Neural cell (in vitro differentiated cells): ENCODE results near the gene ISL2. TPM values are rescaled to one million over a fixed set of nuclear protein-coding genes. Genes with fewer than 3 reads are reported as not detected.

Source experiments
- H2AFZ ChIP-seq: fragments of 200-600, 300-800 bp; sonication (generic), shearing (Covaris generic); 2 replicates; pipeline ENCODE4 v1.6.0; 2014; ENCODE audit warnings: low read depth, mild to moderate bottlenecking, antibody characterized with exemption, low read length, moderate library complexity
- H3F3A ChIP-seq: fragments of 200-600 bp; shearing (Covaris generic); 2 replicates; pipeline ENCODE4 v1.6.1; 2016; ENCODE audit warnings: mild to moderate bottlenecking, moderate library complexity, mixed read lengths, antibody characterized with exemption, low read length; ENCODE audit not compliant: insufficient read depth, poor library complexity, severe bottlenecking
- H3K27ac ChIP-seq: fragments of 200-600, 300-800 bp; sonication (generic), shearing (Covaris generic); 2 replicates; pipeline ENCODE4 v1.5.1; 2014; ENCODE audit warnings: mild to moderate bottlenecking, low read length, moderate library complexity
- H3K27me3 ChIP-seq: fragments of 300-800, 200-600 bp; sonication (generic), shearing (Covaris generic); 2 replicates; pipeline ENCODE4 v1.6.0; 2014; ENCODE audit warnings: mild to moderate bottlenecking, low read depth, low read length, moderate library complexity; ENCODE audit not compliant: insufficient read depth
- H3K36me3 ChIP-seq: fragments of 300-800, 200-600 bp; sonication (generic), shearing (Covaris generic); 2 replicates; pipeline ENCODE4 v1.5.1; 2014; ENCODE audit warnings: mild to moderate bottlenecking, antibody characterized with exemption, low read length, moderate library complexity; ENCODE audit not compliant: insufficient read depth
- H3K4me2 ChIP-seq: fragments of 300-800, 200-600 bp; sonication (generic), shearing (Covaris generic); 2 replicates; pipeline ENCODE4 v1.6.0; 2014; ENCODE audit warnings: mild to moderate bottlenecking, low read length
- H3K4me3 ChIP-seq: fragments of 300-800, 200-600 bp; sonication (generic), shearing (Covaris generic); 2 replicates; pipeline ENCODE4 v1.5.1; 2014; ENCODE audit warnings: mild to moderate bottlenecking, low read length, moderate library complexity
- H3K79me2 ChIP-seq: fragments of 200-600 bp; shearing (Covaris generic); replicated peaks from 2 replicates; pipeline ENCODE4 v1.6.0; 2014; ENCODE audit warnings: mild to moderate bottlenecking, low read length, moderate library complexity; ENCODE audit not compliant: insufficient read depth
- H3K9ac ChIP-seq: fragments of 300-800, 200-600 bp; sonication (generic), shearing (Covaris generic); 2 replicates; pipeline ENCODE4 v1.6.1; 2016; ENCODE audit warnings: mild to moderate bottlenecking, low read length, mixed read lengths
- H3K9me2 ChIP-seq: fragments of 200-600 bp; shearing (Covaris generic); 2 replicates; pipeline ENCODE4 v1.6.1; 2016; ENCODE audit warnings: mild to moderate bottlenecking, low read length, mixed read lengths; ENCODE audit not compliant: insufficient read depth
- H3K9me3 ChIP-seq: fragments of 200-600, 300-800 bp; sonication (generic), shearing (Covaris generic); 2 replicates; pipeline ENCODE4 v1.6.1; 2016; ENCODE audit warnings: mild to moderate bottlenecking, mixed run types, low read length, moderate library complexity, mixed read lengths
- H4K20me1 ChIP-seq: fragments of 200-600 bp; shearing (Covaris generic); 2 replicates; pipeline ENCODE4 v1.6.1; 2016; ENCODE audit warnings: mild to moderate bottlenecking, mixed run types; ENCODE audit not compliant: insufficient read depth
- CTCF ChIP-seq: fragments of 450-650 bp; IDR thresholded peaks from 2 replicates; pipeline ENCODE4 v1.5.1; 2014; ENCODE audit warnings: antibody characterized with exemption, mild to moderate bottlenecking, moderate library complexity; ENCODE audit not compliant: poor library complexity, severe bottlenecking
- EP300 ChIP-seq: fragments of 450-650 bp; conservative IDR thresholded peaks from 2 replicates; pipeline ENCODE4 v1.6.1; 2014; ENCODE audit warnings: antibody characterized with exemption, mild to moderate bottlenecking, moderate library complexity; ENCODE audit not compliant: poor library complexity, severe bottlenecking
- EZH2 ChIP-seq: fragments of 200-600, 300-800 bp; shearing (Covaris generic), sonication (generic); IDR thresholded peaks from 2 replicates; pipeline ENCODE4 v1.6.1; 2014; ENCODE audit warnings: antibody characterized with exemption, low read length, borderline replicate concordance, mild to moderate bottlenecking; ENCODE audit not compliant: insufficient read depth, poor library complexity, severe bottlenecking
- MXI1 ChIP-seq: fragments of 450-650 bp; conservative IDR thresholded peaks from 2 replicates; pipeline ENCODE4 v1.6.1; 2014; ENCODE audit warnings: antibody characterized with exemption, mild to moderate bottlenecking; ENCODE audit not compliant: poor library complexity, severe bottlenecking
- POLR2AphosphoS5 ChIP-seq: IDR thresholded peaks from 2 replicates; pipeline ENCODE4 v1.6.1; 2012
- RAD21 ChIP-seq: fragments of 450-650 bp; conservative IDR thresholded peaks from 2 replicates; pipeline ENCODE4 v1.6.1; 2014; ENCODE audit warnings: antibody characterized with exemption, mild to moderate bottlenecking, moderate library complexity
- REST ChIP-seq: IDR thresholded peaks from 2 replicates; pipeline ENCODE4 v1.6.1; 2012; ENCODE audit warnings: borderline replicate concordance
- SMC3 ChIP-seq: fragments of 450-650 bp; conservative IDR thresholded peaks from 2 replicates; pipeline ENCODE4 v1.6.1; 2014; ENCODE audit warnings: antibody characterized with exemption, mild to moderate bottlenecking, moderate library complexity; ENCODE audit not compliant: poor library complexity
- TAF1 ChIP-seq: IDR thresholded peaks from 2 replicates; pipeline ENCODE4 v1.6.1; 2012; ENCODE audit warnings: low read depth
- polyA plus RNA-seq: library from polyadenylated mRNA; depleted of rRNA; stranded (reverse); fragments of >200 nt; gene quantifications from 2 replicates; pipeline ENCODE4 v1.2.3, GENCODE V29; 2014

The ISL2 gene
- polyA plus RNA-seq, 1 donor from 2014 or later, result not detected

- no peak overlapping the region for H3K4me3 ChIP-seq
- no peak overlapping the region for H3K9ac ChIP-seq
- H3K9me2 ChIP-seq, result no peaks in the 10 kb centered on the region
- no peaks in the 10 kb centered on the region for H3F3A ChIP-seq
- no peak overlapping the region for H3K4me2 ChIP-seq
- TF ChIP-seq POLR2AphosphoS5 (no peak), EP300 (no peak), SMC3 (no peak), RAD21 (no peak), CTCF (no peak), EZH2 (no peak), MXI1 (no peak), TAF1 (no peak), REST (no peak)
- no peak overlapping the region for H2AFZ ChIP-seq
- H3K79me2 ChIP-seq, result no peaks in the 10 kb centered on the region
- no peak overlapping the region for H3K27ac ChIP-seq
- no peaks in the 10 kb centered on the region for H4K20me1 ChIP-seq
- no peaks in the 10 kb centered on the region for H3K9me3 ChIP-seq
- peaks cover 72% of the 10 kb centered on the region for H3K27me3 ChIP-seq
- H3K36me3 ChIP-seq, result no peaks in the 10 kb centered on the region
These were observed 11.0 kb downstream of the ISL2 start for GRCh38 chr15:76347482-76348055.

- TF ChIP-seq CTCF (no peak), RAD21 (no peak), POLR2AphosphoS5 (no peak), TAF1 (no peak), MXI1 (no peak), SMC3 (no peak), REST (no peak), EZH2 (no peak), EP300 (no peak)
- Histone ChIP-seq H3K36me3 (no peaks in the 10 kb centered on the region), H3K79me2 (no peaks in the 10 kb centered on the region), H3K27ac (no peak overlapping the region), H4K20me1 (no peaks in the 10 kb centered on the region), H3K27me3 (peaks cover 53% of the 10 kb centered on the region), H3K9ac (no peak overlapping the region), H3K4me2 (no peak overlapping the region), H3F3A (no peaks in the 10 kb centered on the region), H3K9me3 (no peaks in the 10 kb centered on the region), H2AFZ (no peak overlapping the region), H3K9me2 (no peaks in the 10 kb centered on the region), H3K4me3 (no peak overlapping the region)
These were observed 12.9 kb downstream of the ISL2 start for GRCh38 chr15:76349301-76350070.
